DMS53 treated with DMSO at 0.1 percent for 48 hours (cell line): ENCODE measurements around the gene COMTD1.

Source experiments
- DNase-seq: peaks from one replicate; lab custom pipeline; 2025; ENCODE audit not compliant: unreplicated experiment; lab: John Stamatoyannopoulos, UW

The COMTD1 gene

GRCh38 chr10:75245354-75246250, 9.8 kb upstream of the COMTD1 start:
- no peak for DNase-seq

GRCh38 chr10:75244487-75245353, 9.0 kb upstream of the COMTD1 start:
- DNase-seq: no peak

- DNase-seq: no peak
Observed at GRCh38 chr10:75243426-75243825, 7.7 kb upstream of the COMTD1 start.

- DNase-seq: no peak
Observed at GRCh38 chr10:75240329-75241076, 4.7 kb upstream of the COMTD1 start.

GRCh38 chr10:75239096-75239790, 3.5 kb upstream of the COMTD1 start:
- DNase-seq: no peak

GRCh38 chr10:75238182-75239095, 2.7 kb upstream of the COMTD1 start:
- no peak for DNase-seq

GRCh38 chr10:75236178-75236825, 545 bp upstream of the COMTD1 start:
- DNase-seq: no peak

GRCh38 chr10:75234683-75235374, 928 bp downstream of the COMTD1 start:
- DNase-seq: peak; percentile 76

GRCh38 chr10:75234017-75234682, 1.6 kb downstream of the COMTD1 start:
- peak; percentile 77 for DNase-seq

- no peak for DNase-seq
Observed at GRCh38 chr10:75233444-75234016, 2.2 kb downstream of the COMTD1 start.

GRCh38 chr10:75231672-75232581, 3.8 kb downstream of the COMTD1 start:
- no peak for DNase-seq

GRCh38 chr10:75230600-75231038, 5.1 kb downstream of the COMTD1 start:
- DNase-seq: peak; percentile 74

- DNase-seq: no peak
Observed at GRCh38 chr10:75229971-75230370, 5.8 kb downstream of the COMTD1 start.

GRCh38 chr10:75228834-75229233, 6.9 kb downstream of the COMTD1 start:
- DNase-seq: no peak

GRCh38 chr10:75228278-75228677, 7.5 kb downstream of the COMTD1 start:
- DNase-seq: no peak

GRCh38 chr10:75226656-75227055, 9.1 kb downstream of the COMTD1 start:
- DNase-seq: no peak
